ENCODE data around the gene BLOC1S4.

- TF ChIP-seq CTCF (IDR thresholded peaks at IDR 0.05) (no peak), POLR2AphosphoS5 (IDR thresholded peaks at IDR 0.05) (no peak), POLR2A (IDR thresholded peaks at IDR 0.05) (no peak), EP300 (IDR thresholded peaks at IDR 0.05; ENCODE audit: low read depth) (no peak)
Measured at GRCh38 chr4:6695660-6696610, 20.0 kb upstream of the BLOC1S4 start.
